ENCODE data around the gene CCDC30.

DNA sequence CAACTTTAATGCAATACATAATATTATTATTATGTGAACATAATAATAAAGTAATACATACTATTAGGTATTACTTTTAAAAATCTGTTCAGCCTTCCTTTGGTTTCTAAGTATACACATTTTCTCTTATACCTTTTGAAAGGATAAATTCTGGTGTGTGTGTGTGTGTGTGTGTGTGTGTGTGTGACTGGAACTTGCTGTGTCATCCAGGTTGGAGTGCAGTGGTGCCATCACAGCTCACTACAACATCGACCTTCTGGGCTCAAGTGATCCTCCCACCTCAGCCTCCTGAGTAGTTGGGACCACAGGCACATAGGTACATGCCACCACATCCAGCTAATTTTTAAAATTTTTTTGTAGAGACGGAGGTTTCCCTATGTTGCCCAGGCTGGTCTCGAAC is 88.5 kb downstream of the CCDC30 start:
- TF ChIP-seq EZH2phosphoT487 (IDR thresholded peaks at IDR 0.05) (no peak), EZH2 (IDR thresholded peaks at IDR 0.05) (no peak)
- TF ChIP-seq, protein P1, sequence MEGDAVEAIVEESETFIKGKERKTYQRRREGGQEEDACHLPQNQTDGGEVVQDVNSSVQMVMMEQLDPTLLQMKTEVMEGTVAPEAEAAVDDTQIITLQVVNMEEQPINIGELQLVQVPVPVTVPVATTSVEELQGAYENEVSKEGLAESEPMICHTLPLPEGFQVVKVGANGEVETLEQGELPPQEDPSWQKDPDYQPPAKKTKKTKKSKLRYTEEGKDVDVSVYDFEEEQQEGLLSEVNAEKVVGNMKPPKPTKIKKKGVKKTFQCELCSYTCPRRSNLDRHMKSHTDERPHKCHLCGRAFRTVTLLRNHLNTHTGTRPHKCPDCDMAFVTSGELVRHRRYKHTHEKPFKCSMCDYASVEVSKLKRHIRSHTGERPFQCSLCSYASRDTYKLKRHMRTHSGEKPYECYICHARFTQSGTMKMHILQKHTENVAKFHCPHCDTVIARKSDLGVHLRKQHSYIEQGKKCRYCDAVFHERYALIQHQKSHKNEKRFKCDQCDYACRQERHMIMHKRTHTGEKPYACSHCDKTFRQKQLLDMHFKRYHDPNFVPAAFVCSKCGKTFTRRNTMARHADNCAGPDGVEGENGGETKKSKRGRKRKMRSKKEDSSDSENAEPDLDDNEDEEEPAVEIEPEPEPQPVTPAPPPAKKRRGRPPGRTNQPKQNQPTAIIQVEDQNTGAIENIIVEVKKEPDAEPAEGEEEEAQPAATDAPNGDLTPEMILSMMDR (IDR thresholded peaks at IDR 0.05): no peak

Data from neural progenitor cell (in vitro differentiated cells).